ENCODE results near the gene ABHD6.
A peak's percentile ranks its signal among the peaks of the same experiment; 100 is the strongest.

Gene ABHD6

GRCh38 chr3:58237941-58238681 is 519 bp downstream of the ABHD6 start:
- H3K36me3 ChIP-seq (ENCODE audit: control insufficient read depth in 2 of 2, insufficient read depth in 1 of 2, low read length in 2 of 2): no peaks in the 10 kb centered on the region
- CTCF ChIA-PET: interaction anchor here (0.7 to 1.5 kb wide), 3 partner anchors 20 to 101 kb away, joined by 3 to 5 read pairs (median 4); no protein-coding TSS in a partner anchor
- peak overlapping the region; percentile 44; the same call in 1 of the 2 replicates for H3K27ac ChIP-seq (ENCODE audit: extremely low read depth, low read depth, low read length)
- H3K4me1 ChIP-seq (ENCODE audit: control insufficient read depth, insufficient read depth, low read length): peaks cover 2% of the 10 kb centered on the region; the same call in 1 of the 2 replicates
- peak overlapping the region; percentile 70 for H3K4me3 ChIP-seq (ENCODE audit: low read depth, low read length)
- POLR2A ChIA-PET: interaction anchor here (1.1 kb wide), 1 partner anchor 68 kb away, joined by 3 read pairs; the partner anchor contains the start of genes HTD2 and RPP14
- no peaks in the 10 kb centered on the region for H3K9me3 ChIP-seq (ENCODE audit: control insufficient read depth, insufficient read depth, low read depth, low read length)
- TF ChIP-seq ZNF10 (tag by site-specific recombination; IDR thresholded peaks at IDR 0.05) (no peak), KLF8 (tag by site-specific recombination; IDR thresholded peaks at IDR 0.05) (no peak), ZNF501 (tag by site-specific recombination; IDR thresholded peaks at IDR 0.05) (0 out of 2 replicates have a peak, but pooled peaks have one; percentile 51), REST (tag by site-specific recombination; IDR thresholded peaks at IDR 0.05) (peak; percentile 87), ZIC2 (tag by site-specific recombination; IDR thresholded peaks at IDR 0.05) (no peak), ZBTB20 (tag by site-specific recombination; IDR thresholded peaks at IDR 0.05) (peak; percentile 70), ZBTB26 (tag by site-specific recombination; optimal IDR thresholded peaks at IDR 0.05) (peak; percentile 78), ZBTB8A (tag by site-specific recombination; IDR thresholded peaks at IDR 0.05) (peak; percentile 82), SP2 (tag by site-specific recombination; IDR thresholded peaks at IDR 0.05) (peak; percentile 14; the same call in 1 of the 2 replicates), ZNF645 (tag by site-specific recombination; IDR thresholded peaks at IDR 0.05) (no peak), ZSCAN16 (tag by site-specific recombination; IDR thresholded peaks at IDR 0.05) (no peak), ZFHX2 (tag by site-specific recombination; conservative IDR thresholded peaks at IDR 0.05) (peak; percentile 44; the same call in 1 of the 2 replicates), ZNF140 (tag by site-specific recombination; IDR thresholded peaks at IDR 0.05) (no peak), ZNF37A (tag by site-specific recombination; IDR thresholded peaks at IDR 0.05) (no peak), ZNF292 (tag by site-specific recombination; IDR thresholded peaks at IDR 0.05; ENCODE audit: borderline replicate concordance, low read depth) (no peak), ZNF600 (tag by site-specific recombination; IDR thresholded peaks at IDR 0.05) (0 out of 2 replicates have a peak, but pooled peaks have one; percentile 11), SP7 (tag by site-specific recombination; IDR thresholded peaks at IDR 0.05) (0 out of 2 replicates have a peak, but pooled peaks have one; percentile 26), ZBTB10 (tag by site-specific recombination; IDR thresholded peaks at IDR 0.05) (peak; percentile 40; the same call in 1 of the 2 replicates), PATZ1 (tag by site-specific recombination; IDR thresholded peaks at IDR 0.05) (peak; percentile 55), HIC1 (tag by site-specific recombination; IDR thresholded peaks at IDR 0.05) (0 out of 2 replicates have a peak, but pooled peaks have one; percentile 43), ZBTB17 (tag by site-specific recombination; IDR thresholded peaks at IDR 0.05) (peak; percentile 76)

All from HEK293 (cell line).